ENCODE data around the gene DFFB.

- TF ChIP-seq POLR2A (IDR thresholded peaks at IDR 0.05), result no peak
- no peak for TF ChIP-seq CTCF (IDR thresholded peaks at IDR 0.05)
- TF ChIP-seq POLR2AphosphoS5 (IDR thresholded peaks at IDR 0.05), result no peak
- TF ChIP-seq EP300 (IDR thresholded peaks at IDR 0.05; ENCODE audit: low read depth), result no peak
Measured at GRCh38 chr1:3850857-3851256, 6.4 kb upstream of the DFFB start.
